Esophagus squamous epithelium (tissue), 5 donors: ENCODE results near the gene HLA-DOA. TPM values are rescaled to one million over a fixed set of nuclear protein-coding genes. Genes with fewer than 3 reads are reported as not detected.

ENCODE experiments used
- DNase-seq: peaks from one replicate; lab custom pipeline; 2025; lab: John Stamatoyannopoulos, UW
- H3K27ac ChIP-seq, 4 donors: fragments of 200-600 bp; sonication (generic); one replicate each; pipeline ENCODE4 v1.5.1; 2016 to 2019; ENCODE audit warnings: mild to moderate bottlenecking in 1 of 4
- H3K27me3 ChIP-seq, 4 donors: fragments of 200-600 bp; sonication (generic); 1 replicate in 3 of 4; 2 replicates in 1 of 4; pipeline versions ENCODE4 v1.5.1 to v1.6.0; 2017 to 2021; ENCODE audit warnings: antibody characterized with exemption in 1 of 4
- H3K36me3 ChIP-seq, 3 donors: fragments of 200-600 bp; sonication (generic); one replicate each; pipeline ENCODE4 v1.5.1; 2016 to 2019
- H3K4me1 ChIP-seq, 3 donors: fragments of 200-600 bp; sonication (generic); one replicate each; pipeline ENCODE4 v1.5.1; 2017 to 2019
- H3K4me3 ChIP-seq, 4 donors: fragments of 200-600 bp; sonication (generic); 1 replicate in 3 of 4; 2 replicates in 1 of 4; pipeline ENCODE4 v1.5.1; 2016 to 2019; ENCODE audit warnings: mild to moderate bottlenecking in 2 of 4, moderate library complexity in 1 of 4
- H3K9me3 ChIP-seq, 3 donors: fragments of 200-600 bp; sonication (generic); one replicate each; pipeline ENCODE4 v1.5.1; 2016 to 2019
- CTCF ChIP-seq, 6 experiments: fragments of 450-650 bp in 4 of 6; fragments of 200-600 bp in 2 of 6; sonication (generic) in 2 of 6; IDR thresholded peaks; one replicate each; pipeline ENCODE4 v1.5.1; 2016 to 2019; ENCODE audit warnings: antibody characterized with exemption in 6 of 6, mild to moderate bottlenecking in 4 of 6, moderate library complexity in 4 of 6
- POLR2A ChIP-seq, 4 donors: fragments of 450-650 bp; IDR thresholded peaks; one replicate each; pipeline ENCODE4 v1.6.1; 2017; ENCODE audit warnings: antibody characterized with exemption in 4 of 4, mild to moderate bottlenecking in 4 of 4, moderate library complexity in 3 of 4
- WGBS, 2 donors: methylation state at CpG; one replicate each; pipeline ENCODE4 v1.1.5; 2018; 5-methylcytosine and 5-hydroxymethylcytosine counted together
- intact Hi-C: fragments of 100-400 bp; cut with DNase I; formaldehyde crosslinking; loops from one replicate; pipeline ENCODE4 v1.15.0; 2022
- total RNA-seq, 4 donors: library from RNA; depleted of rRNA; stranded (reverse); fragments of >200 nt; gene quantifications; one replicate each; pipeline ENCODE4 v1.1.0, GENCODE V29; 2016
- donor health status: DM: yes; HTN: yes; CAD: no.

Gene HLA-DOA
- total RNA-seq, 4 donors from 2014 or later: 0.61 to 9.7 (median 1.6) TPM

GRCh38 chr6:32995448-32995847 is 13.9 kb downstream of the HLA-DOA start:
- Histone ChIP-seq H3K27me3 (peaks cover 0 to 30% (median 0%) of the 10 kb centered on the region in 4 donors), H3K27ac (no peak overlapping the region), H3K9me3 (no peaks in the 10 kb centered on the region), H3K4me3 (no peak overlapping the region), H3K36me3 (no peaks in the 10 kb centered on the region), H3K4me1 (no peaks in the 10 kb centered on the region)
- DNase-seq: no peak
- intact Hi-C loops: no loop called here
- 15 to 37% methylated on average over 2 of the region's 2 CpGs for WGBS, 2 donors
- TF ChIP-seq POLR2A (IDR thresholded peaks at IDR 0.05) (no peak), CTCF (IDR thresholded peaks at IDR 0.05) (no peak)

- intact Hi-C loops: no loop called here
- H3K4me3 ChIP-seq: no peak overlapping the region
- WGBS, 2 donors: 87 to 91% methylated on average over 9 of the region's 9 CpGs
- peaks cover 0 to 12% (median 0%) of the 10 kb centered on the region in 4 donors for H3K27me3 ChIP-seq
- H3K4me1 ChIP-seq: no peaks in the 10 kb centered on the region
- DNase-seq: no peak
- no peaks in the 10 kb centered on the region for H3K9me3 ChIP-seq
- H3K27ac ChIP-seq: no peak overlapping the region
- no peaks in the 10 kb centered on the region for H3K36me3 ChIP-seq
- TF ChIP-seq POLR2A (IDR thresholded peaks at IDR 0.05) (no peak), CTCF (IDR thresholded peaks at IDR 0.05) (no peak)
Observed at GRCh38 chr6:32993363-32993973, 15.9 kb downstream of the HLA-DOA start.

GRCh38 chr6:32991972-32992371 is 17.4 kb downstream of the HLA-DOA start:
- TF ChIP-seq POLR2A (IDR thresholded peaks at IDR 0.05) (no peak), CTCF (IDR thresholded peaks at IDR 0.05) (no peak)
- Histone ChIP-seq H3K27ac (no peak overlapping the region), H3K27me3 (peaks cover 0 to 5% (median 0%) of the 10 kb centered on the region in 4 donors), H3K9me3 (no peaks in the 10 kb centered on the region), H3K36me3 (no peaks in the 10 kb centered on the region), H3K4me1 (no peaks in the 10 kb centered on the region), H3K4me3 (no peak overlapping the region)
- 67 to 69% methylated on average over 4 of the region's 4 CpGs for WGBS, 2 donors
- intact Hi-C loops: no loop called here
- DNase-seq: no peak

- DNase-seq: no peak
- peaks cover 0 to 7% (median 3%) of the 10 kb centered on the region in 3 donors for H3K4me1 ChIP-seq
- no peak for TF ChIP-seq CTCF (IDR thresholded peaks at IDR 0.05)
- TF ChIP-seq POLR2A (IDR thresholded peaks at IDR 0.05): no peak
- H3K27ac ChIP-seq: no peak overlapping the region
- H3K4me3 ChIP-seq: no peak overlapping the region
- no peaks in the 10 kb centered on the region for H3K27me3 ChIP-seq
- intact Hi-C loops: no loop called here
- no peaks in the 10 kb centered on the region for H3K9me3 ChIP-seq
- no peaks in the 10 kb centered on the region for H3K36me3 ChIP-seq
- WGBS, 2 donors: 81 to 88% methylated on average over 1 of the region's 1 CpG
Observed at GRCh38 chr6:32989368-32989767, 20.0 kb downstream of the HLA-DOA start.

- intact Hi-C loops: loop anchor here (5.0 kb wide), 2 partner anchors 43 to 103 kb away; partner anchors contain the start of gene HLA-DMB
- Histone ChIP-seq H3K4me3 (no peak overlapping the region), H3K9me3 (no peaks in the 10 kb centered on the region), H3K27me3 (no peaks in the 10 kb centered on the region), H3K27ac (peak overlapping the region in 3 of 4 donors; percentile 6 to 32 (median 14)), H3K36me3 (peaks cover 13 to 26% (median 25%) of the 10 kb centered on the region in 3 donors), H3K4me1 (peaks cover 0 to 46% (median 5%) of the 10 kb centered on the region in 3 donors)
- WGBS, 2 donors: 9 to 11% methylated on average over 9 of the region's 9 CpGs
- no peak for TF ChIP-seq POLR2A (IDR thresholded peaks at IDR 0.05)
- peak; percentile 82 to 94 (median 88) for TF ChIP-seq CTCF (IDR thresholded peaks at IDR 0.05)
- DNase-seq: peak; percentile 52
Observed at GRCh38 chr6:32984622-32985389, 24.6 kb downstream of the HLA-DOA start.
